Activated T-helper 1 cell treated with anti-CD3 and anti-CD28 coated beads, Interleukin-12 subunit alpha, Interleukin-12 subunit beta, Interleukin-2, Interleukin-4 antibody, amounts not matched to agents 30 ng/mL and 10 ng/mL and 1 ng/mL, durations not matched to agents 14 hours and 24 hours and 36 hours (primary cell): ENCODE measurements around the gene ZNF646. TPM values are rescaled to one million over a fixed set of nuclear protein-coding genes. Genes with fewer than 3 reads are reported as not detected.

Experiments
- DNase-seq: peaks from one replicate; pipeline ENCODE4 v3.0.0; 2021; ENCODE audit warnings: low spot score
- H3K27ac Mint-ChIP-seq: one replicate; pipeline ENCODE4 v1.8.0; 2021; ENCODE audit warnings: mild to moderate bottlenecking, mixed read lengths
- H3K27me3 Mint-ChIP-seq: one replicate; pipeline ENCODE4 v1.8.0; 2022; ENCODE audit warnings: mild to moderate bottlenecking, moderate library complexity, mixed read lengths; ENCODE audit not compliant: insufficient read depth
- H3K36me3 Mint-ChIP-seq: one replicate; pipeline ENCODE4 v1.8.0; 2021; ENCODE audit warnings: low read depth, mixed read lengths
- H3K4me1 Mint-ChIP-seq: one replicate; pipeline ENCODE4 v1.8.0; 2021; ENCODE audit warnings: low read depth, mixed read lengths
- H3K4me3 Mint-ChIP-seq: one replicate; pipeline ENCODE4 v1.8.0; 2021; ENCODE audit warnings: mild to moderate bottlenecking, moderate library complexity, mixed read lengths
- H3K9me3 Mint-ChIP-seq: one replicate; pipeline ENCODE4 v1.8.0; 2021; ENCODE audit warnings: mixed read lengths
- intact Hi-C: fragments of 100-400 bp; cut with micrococcal nuclease; formaldehyde crosslinking; loops from one replicate; pipeline ENCODE4 v1.15.1; 2024
- total RNA-seq: library from RNA; stranded (reverse); gene quantifications from 2 replicates; pipeline ENCODE4 v1.2.3, GENCODE V29; 2022

The ZNF646 gene, protein sequence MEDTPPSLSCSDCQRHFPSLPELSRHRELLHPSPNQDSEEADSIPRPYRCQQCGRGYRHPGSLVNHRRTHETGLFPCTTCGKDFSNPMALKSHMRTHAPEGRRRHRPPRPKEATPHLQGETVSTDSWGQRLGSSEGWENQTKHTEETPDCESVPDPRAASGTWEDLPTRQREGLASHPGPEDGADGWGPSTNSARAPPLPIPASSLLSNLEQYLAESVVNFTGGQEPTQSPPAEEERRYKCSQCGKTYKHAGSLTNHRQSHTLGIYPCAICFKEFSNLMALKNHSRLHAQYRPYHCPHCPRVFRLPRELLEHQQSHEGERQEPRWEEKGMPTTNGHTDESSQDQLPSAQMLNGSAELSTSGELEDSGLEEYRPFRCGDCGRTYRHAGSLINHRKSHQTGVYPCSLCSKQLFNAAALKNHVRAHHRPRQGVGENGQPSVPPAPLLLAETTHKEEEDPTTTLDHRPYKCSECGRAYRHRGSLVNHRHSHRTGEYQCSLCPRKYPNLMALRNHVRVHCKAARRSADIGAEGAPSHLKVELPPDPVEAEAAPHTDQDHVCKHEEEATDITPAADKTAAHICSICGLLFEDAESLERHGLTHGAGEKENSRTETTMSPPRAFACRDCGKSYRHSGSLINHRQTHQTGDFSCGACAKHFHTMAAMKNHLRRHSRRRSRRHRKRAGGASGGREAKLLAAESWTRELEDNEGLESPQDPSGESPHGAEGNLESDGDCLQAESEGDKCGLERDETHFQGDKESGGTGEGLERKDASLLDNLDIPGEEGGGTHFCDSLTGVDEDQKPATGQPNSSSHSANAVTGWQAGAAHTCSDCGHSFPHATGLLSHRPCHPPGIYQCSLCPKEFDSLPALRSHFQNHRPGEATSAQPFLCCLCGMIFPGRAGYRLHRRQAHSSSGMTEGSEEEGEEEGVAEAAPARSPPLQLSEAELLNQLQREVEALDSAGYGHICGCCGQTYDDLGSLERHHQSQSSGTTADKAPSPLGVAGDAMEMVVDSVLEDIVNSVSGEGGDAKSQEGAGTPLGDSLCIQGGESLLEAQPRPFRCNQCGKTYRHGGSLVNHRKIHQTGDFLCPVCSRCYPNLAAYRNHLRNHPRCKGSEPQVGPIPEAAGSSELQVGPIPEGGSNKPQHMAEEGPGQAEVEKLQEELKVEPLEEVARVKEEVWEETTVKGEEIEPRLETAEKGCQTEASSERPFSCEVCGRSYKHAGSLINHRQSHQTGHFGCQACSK (N-terminal part only)
- 25.3 and 26.1 TPM in 2 replicates for total RNA-seq

DNA sequence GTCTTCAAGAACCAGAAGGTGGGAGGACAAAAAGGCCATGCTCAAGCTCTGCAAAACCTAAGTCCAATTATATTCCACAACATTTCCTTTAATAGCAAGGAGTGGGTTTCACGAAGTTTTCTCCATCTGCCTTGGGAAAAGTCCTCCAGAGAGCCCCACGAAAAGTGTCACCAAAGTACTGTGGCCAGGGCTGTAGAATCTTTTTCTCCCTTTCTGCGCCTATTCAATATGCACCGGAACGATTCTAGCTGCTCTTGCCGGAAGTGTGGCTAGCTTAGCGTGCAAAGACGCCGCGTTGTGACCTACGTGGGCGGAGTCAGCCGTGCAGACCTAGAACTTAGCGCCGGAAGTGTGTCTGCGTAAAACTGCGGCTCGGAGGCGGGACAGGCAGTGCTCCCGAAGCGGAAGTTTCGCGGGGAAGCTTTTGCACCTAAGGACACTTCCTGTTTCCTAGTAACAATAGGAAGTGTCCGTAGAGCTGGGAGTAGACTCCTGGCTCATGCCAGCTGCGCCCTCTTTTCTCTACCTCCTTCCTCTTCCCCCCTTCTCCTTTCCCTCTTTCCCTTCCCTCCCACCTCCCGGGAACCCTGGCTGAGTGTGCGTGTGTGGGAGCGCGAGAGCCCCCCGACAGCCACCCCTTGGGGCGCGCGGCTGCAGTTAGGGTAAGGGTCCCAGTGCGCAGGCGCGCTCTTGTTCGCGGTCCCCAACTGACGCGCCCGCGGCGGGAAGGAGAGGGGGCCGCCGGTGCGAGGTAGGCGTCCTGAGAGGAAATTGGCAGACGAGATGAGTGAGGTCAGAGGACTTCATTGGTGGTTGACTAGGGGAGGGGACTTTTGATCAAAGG, at the start of gene ZNF646, which contains the start of gene ZNF668:
ZNF646 (plus strand) TSS at position 453 of the 844 bp plus-strand sequence. CDS start 1,903 bp downstream, outside the sequence.
ZNF668 (minus strand) TSS at position 271 of the 844 bp plus-strand sequence. CDS start 9,781 bp downstream, outside the sequence.
- Mint-ChIP-seq H3K4me1 (peaks cover 35% of the 10 kb centered on the region), H3K27me3 (no peaks in the 10 kb centered on the region), H3K27ac (peak within 1 kb of the TSS; percentile 96), H3K36me3 (peaks cover 31% of the 10 kb centered on the region), H3K4me3 (peak within 1 kb of the TSS; percentile 99), H3K9me3 (no peaks in the 10 kb centered on the region)
- peak; percentile 98 for DNase-seq
- intact Hi-C loops, result loop anchor here (1.0 to 10.0 kb wide), 17 partner anchors 20 to 1212 kb away; partner anchors contain the start of genes ARMC5, CDIPT, CFAP119 and FBRS

DNA sequence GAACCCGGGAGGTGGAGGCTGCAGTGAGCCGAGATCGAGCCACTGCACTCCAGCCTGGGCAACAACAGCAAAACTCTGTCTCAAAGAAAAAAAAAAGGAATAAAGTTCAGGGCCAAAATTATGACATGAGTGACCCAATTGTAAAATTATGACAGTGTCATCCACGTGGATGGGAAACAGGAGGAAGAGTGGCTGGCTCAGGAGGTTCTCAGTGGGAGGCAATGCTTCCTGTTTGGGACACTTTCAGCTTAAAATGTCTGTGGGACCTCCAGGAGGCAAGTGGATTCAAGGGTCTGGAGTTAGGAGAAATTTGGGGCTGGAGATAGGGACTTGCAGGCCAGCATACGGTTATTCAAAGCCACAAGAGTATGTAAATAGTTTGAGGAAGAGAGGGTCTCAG, 48.9 kb upstream of the ZNF646 start:
- Mint-ChIP-seq H3K4me3 (no peak overlapping the region), H3K9me3 (no peaks in the 10 kb centered on the region), H3K4me1 (peaks cover 9% of the 10 kb centered on the region), H3K27ac (no peak overlapping the region), H3K27me3 (no peaks in the 10 kb centered on the region), H3K36me3 (no peaks in the 10 kb centered on the region)
- intact Hi-C loops, result no loop called here
- no peak for DNase-seq

DNA sequence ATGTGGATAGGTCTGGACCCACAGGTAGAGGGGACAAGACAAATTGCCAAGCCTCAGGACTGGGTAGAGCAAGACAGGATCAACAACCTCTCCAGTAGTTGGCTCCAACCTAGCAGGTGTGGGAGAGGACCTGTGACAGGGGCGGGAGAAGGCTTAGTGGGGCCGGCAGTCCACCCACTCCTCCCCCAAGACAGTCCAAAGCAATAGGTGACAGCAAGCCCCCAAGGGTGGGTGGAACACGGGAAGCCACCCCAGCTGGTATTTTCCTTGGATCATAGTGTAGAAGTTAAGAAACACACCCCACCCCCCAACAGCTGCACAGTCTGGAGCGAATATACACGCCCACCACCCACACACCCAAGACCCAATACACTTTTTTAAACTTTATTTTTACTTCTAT, 45.0 kb upstream of the ZNF646 start:
- Mint-ChIP-seq H3K36me3 (peaks cover 5% of the 10 kb centered on the region), H3K4me3 (no peak overlapping the region), H3K27me3 (no peaks in the 10 kb centered on the region), H3K4me1 (peaks cover 16% of the 10 kb centered on the region), H3K27ac (peak overlapping the region; percentile 23), H3K9me3 (no peaks in the 10 kb centered on the region)
- no peak for DNase-seq
- intact Hi-C loops, result no loop called here

DNA sequence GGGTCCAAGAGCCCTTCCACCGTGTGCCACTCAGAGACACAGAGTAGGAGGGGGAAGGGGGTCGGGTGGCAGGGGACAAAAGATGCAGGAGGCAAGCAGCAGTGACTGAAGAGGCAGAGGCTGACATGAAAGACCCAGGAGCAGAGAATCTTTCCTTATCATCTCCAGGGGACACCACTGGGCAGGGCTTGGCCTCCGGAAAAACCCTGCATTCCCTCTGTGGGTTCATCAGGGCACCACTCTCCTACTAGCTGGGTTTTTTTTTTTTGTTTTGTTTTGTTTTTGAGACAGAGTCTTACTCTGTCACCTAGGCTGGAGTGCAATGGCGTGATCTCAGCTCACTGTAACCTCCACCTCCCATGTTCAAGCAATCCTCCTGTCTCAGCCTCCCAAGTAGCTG, 42.9 kb upstream of the ZNF646 start:
- Mint-ChIP-seq H3K4me1 (peaks cover 24% of the 10 kb centered on the region), H3K9me3 (no peaks in the 10 kb centered on the region), H3K27ac (peak overlapping the region; percentile 55), H3K4me3 (peak overlapping the region; percentile 19), H3K27me3 (no peaks in the 10 kb centered on the region), H3K36me3 (peaks cover 17% of the 10 kb centered on the region)
- intact Hi-C loops, result no loop called here
- no peak for DNase-seq

DNA sequence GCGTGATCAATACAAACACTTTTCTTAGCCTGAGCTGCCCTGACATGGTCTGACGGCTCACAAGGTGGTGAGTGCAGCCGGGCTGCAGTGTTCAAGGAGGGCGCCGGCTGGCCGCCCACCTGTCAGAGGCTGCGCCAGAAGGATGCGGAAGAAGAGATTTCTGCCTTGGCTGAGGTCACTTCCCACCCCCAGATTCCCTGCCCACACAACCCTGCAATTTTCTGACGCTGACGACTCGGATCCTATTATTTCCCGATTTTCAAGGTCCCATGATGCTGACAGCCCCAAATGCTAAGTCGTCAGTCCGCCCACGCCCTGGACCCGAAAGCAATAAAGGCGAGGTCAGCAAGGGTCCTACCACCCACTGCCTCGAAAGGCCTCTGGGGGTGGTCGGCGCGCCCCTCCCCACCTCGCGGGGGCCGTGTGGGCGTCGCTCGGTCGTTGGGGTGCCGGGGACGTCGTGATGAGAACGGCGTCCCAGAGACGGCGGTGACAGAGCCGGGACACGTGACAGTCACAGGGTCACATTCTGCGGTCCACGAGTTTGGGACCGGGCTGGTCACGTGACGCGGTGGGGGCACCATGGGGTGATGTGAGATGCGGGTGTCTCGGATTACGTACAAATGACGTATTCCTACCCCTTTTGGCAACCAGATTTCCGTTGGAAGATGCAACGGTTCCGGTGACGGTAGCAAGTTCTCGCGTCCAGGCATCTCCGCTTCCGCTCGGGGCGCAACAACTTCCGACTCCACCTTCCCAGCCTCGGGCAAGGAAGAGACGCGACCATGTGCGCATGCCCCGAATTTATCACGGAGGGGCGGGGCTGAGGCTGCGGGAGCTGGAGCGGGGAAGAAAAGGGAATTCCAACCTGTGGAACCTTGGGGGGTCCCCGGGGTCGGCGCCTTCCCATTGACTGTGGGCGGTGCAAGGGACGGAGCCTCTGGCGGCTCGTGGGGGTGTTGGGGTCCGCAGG, 41.2 kb upstream of the ZNF646 start, which contains the start of gene STX4:
STX4 (plus strand) TSS at position 823 of the 973 bp plus-strand sequence. CDS start 248 bp downstream, outside the sequence.
- Mint-ChIP-seq H3K27ac (peak within 1 kb of the TSS; percentile 92), H3K4me3 (peak within 1 kb of the TSS; percentile 95)

DNA sequence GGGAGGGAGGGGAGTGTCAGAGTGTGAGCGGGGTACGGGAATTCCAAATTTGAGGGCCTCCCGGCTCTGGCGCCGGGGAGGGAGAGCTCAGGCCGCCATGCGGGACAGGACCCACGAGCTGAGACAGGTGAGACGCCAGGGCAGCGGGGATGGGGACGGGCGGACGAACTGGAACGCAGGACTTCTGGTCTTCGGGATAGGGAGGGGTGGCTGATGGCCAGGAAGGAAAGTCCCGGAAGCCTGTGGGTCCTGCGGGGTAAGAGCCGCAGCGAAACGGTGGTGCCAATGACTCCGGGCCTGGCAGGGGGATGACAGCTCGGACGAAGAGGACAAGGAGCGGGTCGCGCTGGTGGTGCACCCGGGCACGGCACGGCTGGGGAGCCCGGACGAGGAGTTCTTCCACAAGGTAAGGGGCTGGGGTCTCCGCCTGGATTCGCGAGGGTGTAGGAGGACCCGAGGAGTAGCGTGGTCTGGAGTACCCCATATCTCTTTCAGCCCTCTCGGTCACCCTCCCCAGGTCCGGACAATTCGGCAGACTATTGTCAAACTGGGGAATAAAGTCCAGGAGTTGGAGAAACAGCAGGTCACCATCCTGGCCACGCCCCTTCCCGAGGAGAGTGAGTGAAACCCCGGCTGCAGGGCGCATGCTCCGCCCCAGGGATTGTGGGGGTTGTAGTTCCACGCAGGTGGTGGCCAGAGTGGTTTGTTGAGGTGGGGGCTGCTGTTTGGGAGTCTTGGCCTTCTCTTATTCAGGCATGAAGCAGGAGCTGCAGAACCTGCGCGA, 40.3 kb upstream of the ZNF646 start:
- Mint-ChIP-seq H3K27ac (peak overlapping the region; percentile 92), H3K4me3 (peak overlapping the region; percentile 95), H3K9me3 (no peaks in the 10 kb centered on the region), H3K27me3 (no peaks in the 10 kb centered on the region), H3K36me3 (peaks cover 25% of the 10 kb centered on the region), H3K4me1 (peaks cover 24% of the 10 kb centered on the region)
- intact Hi-C loops, result loop anchor here (1.0 to 2.0 kb wide), 14 partner anchors 37 to 835 kb away; partner anchors contain the start of genes ARMC5, KAT8, PHKG2 and SETD1A
- DNase-seq, result peak; percentile 83

More for the DNA sequence above, 41.2 kb upstream of the ZNF646 start, which contains the start of gene STX4:
- Mint-ChIP-seq H3K9me3 (no peaks in the 10 kb centered on the region), H3K27me3 (no peaks in the 10 kb centered on the region), H3K4me1 (peaks cover 24% of the 10 kb centered on the region), H3K36me3 (peaks cover 20% of the 10 kb centered on the region)
- DNase-seq, result peak; percentile 97
- intact Hi-C loops, result loop anchor here (1.0 to 2.0 kb wide), 13 partner anchors 36 to 426 kb away; partner anchors contain the start of genes ARMC5, KAT8, PHKG2 and SETD1A

DNA sequence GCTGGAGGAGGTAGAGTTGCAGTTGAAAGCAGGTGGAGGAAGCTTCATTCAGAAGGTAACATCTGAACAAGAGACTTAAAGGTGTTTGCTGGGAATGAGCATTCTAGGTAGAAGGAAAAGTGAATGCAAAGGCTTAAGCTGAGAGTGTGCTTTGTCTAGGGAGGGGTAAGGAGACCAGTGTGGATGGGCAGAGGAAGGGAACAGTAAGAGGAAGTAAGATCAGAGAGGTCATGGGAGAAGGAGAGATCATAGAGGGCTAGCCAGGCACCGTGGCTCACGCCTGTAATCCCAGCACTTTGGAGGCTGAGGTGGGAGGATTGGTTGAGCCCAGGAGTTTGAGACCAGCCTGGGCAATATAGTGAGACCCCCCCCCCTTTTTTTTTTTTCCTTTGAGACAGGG, 37.5 kb upstream of the ZNF646 start:
- DNase-seq, result no peak
- intact Hi-C loops, result no loop called here
- Mint-ChIP-seq H3K4me1 (peaks cover 22% of the 10 kb centered on the region), H3K9me3 (no peaks in the 10 kb centered on the region), H3K27me3 (no peaks in the 10 kb centered on the region), H3K27ac (peak overlapping the region; percentile 63), H3K4me3 (no peak overlapping the region), H3K36me3 (peaks cover 33% of the 10 kb centered on the region)

DNA sequence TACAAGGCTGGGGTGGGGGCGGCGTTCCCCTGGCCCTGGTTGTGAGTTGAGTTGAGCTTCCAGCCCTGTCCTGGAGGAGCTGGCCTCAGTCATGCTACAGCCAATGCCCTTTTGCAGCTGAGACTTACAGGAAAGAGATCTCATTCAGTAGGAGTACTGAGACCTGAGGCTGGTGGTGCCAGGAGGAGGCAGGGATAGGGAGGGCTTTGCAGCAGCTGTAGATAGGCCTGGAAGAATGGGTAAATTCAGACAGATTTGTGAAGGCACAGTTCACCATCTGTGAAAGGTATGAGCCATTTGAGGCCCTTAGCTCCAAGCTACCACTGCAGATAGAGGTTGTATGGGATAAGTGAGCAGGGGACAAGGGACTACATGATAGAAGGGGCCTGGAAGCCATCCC, 35.2 kb upstream of the ZNF646 start:
- Mint-ChIP-seq H3K9me3 (no peaks in the 10 kb centered on the region), H3K27me3 (no peaks in the 10 kb centered on the region), H3K4me3 (no peak overlapping the region), H3K27ac (no peak overlapping the region), H3K36me3 (peaks cover 33% of the 10 kb centered on the region), H3K4me1 (peaks cover 11% of the 10 kb centered on the region)
- intact Hi-C loops, result no loop called here
- DNase-seq, result no peak

DNA sequence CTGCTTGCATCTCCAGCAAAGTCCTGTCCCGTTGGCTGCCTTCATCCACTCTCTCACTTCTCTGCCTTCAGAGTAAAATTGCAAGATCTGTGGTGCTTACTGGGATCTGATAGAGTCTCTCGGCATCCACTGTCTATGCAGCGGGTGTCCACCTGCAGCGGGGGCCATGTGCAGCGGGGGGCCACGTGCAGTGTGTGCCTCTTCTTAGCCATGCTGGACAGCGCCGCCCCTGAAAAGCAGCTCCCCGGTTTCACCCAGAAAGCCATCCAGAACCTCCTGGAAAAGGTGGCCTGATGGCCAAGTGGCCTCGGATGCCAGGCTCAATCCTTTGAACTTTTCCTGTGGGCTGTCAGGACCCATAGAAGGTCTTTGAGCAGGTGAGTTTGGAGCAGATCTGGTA, 31.4 kb upstream of the ZNF646 start:
- intact Hi-C loops, result no loop called here
- no peak for DNase-seq
- Mint-ChIP-seq H3K27ac (no peak overlapping the region), H3K9me3 (no peaks in the 10 kb centered on the region), H3K4me1 (no peaks in the 10 kb centered on the region), H3K4me3 (no peak overlapping the region), H3K36me3 (peaks cover 17% of the 10 kb centered on the region), H3K27me3 (no peaks in the 10 kb centered on the region)

DNA sequence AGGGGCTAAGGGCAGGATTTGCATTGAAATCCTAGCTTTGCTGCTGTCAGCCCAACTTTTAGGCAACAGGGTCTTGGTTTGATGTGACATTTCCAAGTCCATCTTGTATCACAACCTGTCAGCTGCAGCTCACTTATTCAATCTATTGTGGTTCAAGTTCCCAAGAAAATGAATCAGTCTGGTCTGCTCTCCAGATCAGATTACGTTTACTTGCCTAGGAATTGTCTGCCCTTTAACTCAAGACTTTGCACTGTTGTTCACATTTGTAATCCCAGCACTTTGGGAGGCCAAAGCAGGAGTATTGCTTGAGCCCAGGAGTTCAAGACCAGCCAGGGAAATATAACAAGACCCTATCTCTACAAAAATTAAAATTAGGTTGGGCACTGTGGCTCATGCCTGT, 30.9 kb upstream of the ZNF646 start:
- DNase-seq, result no peak
- Mint-ChIP-seq H3K27me3 (no peaks in the 10 kb centered on the region), H3K36me3 (peaks cover 17% of the 10 kb centered on the region), H3K9me3 (no peaks in the 10 kb centered on the region), H3K4me1 (no peaks in the 10 kb centered on the region), H3K27ac (no peak overlapping the region), H3K4me3 (no peak overlapping the region)
- intact Hi-C loops, result no loop called here
